ENCODE results near the gene SMDT1.
"Not testable (repeated sequence)": the region's sequence is repeated elsewhere in the genome, so short reads cannot be mapped to it uniquely, and the experiment has no call there.

The SMDT1 gene

DNA sequence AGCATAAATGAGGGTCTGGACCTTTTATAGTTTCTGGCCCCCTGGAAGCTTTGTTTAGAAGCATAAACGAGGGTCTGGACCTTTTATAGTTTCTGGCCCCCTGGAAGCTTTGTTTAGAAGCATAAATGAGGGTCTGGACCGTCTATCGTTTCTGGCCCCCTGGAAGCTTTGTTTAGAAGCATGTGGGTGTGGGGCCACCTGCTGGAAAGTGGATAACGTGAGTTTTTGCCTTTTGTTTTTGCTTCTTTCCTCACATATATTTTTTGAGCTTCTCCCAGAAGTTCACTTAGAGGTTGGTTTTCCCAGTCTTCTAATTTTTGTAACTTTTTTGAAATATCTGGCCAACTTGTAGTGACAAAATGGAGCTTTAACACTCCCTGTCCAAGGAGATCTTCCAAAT lies 33.3 kb downstream of the SMDT1 start:
- DNase-seq (ENCODE audit: low spot score); in situ Hi-C loops (cut with MboI; ENCODE audit: low pct_unique_long_range_greater_than_20kb, low sequenced_read_pairs, unreplicated experiment): not testable (repeated sequence)
- TF ChIP-seq CTCF (IDR thresholded peaks at IDR 0.05; ENCODE audit: extremely low read depth, insufficient read depth, missing control alignments), result peak; percentile 13

- no peak for DNase-seq (ENCODE audit: low spot score)
- no peak for TF ChIP-seq CTCF (IDR thresholded peaks at IDR 0.05; ENCODE audit: extremely low read depth, insufficient read depth, missing control alignments)
- in situ Hi-C loops (cut with MboI; ENCODE audit: low pct_unique_long_range_greater_than_20kb, low sequenced_read_pairs, unreplicated experiment), result no loop called here
These were observed 35.2 kb downstream of the SMDT1 start for GRCh38 chr22:42114721-42115120.

DNA sequence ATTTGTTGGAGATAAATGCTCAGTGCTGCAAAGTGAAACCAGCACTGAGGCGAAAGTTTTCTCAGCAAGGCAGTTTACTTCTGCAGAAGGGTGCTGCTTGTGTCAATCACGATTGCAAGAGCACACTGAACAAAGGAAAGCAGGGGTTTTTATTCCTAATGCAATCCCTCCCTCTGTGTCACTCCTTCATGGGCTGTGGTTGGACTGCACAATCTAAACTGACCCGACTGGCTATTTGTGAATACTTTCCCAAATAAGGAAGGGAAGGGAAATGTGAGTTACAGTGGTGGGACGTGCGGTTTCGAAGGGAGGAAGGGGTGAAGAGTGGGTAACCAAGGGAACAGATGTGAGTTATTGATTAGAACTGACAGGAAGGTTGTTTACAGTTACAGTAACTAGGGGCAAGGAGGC lies 35.9 kb downstream of the SMDT1 start:
- DNase-seq (ENCODE audit: low spot score); in situ Hi-C loops (cut with MboI; ENCODE audit: low pct_unique_long_range_greater_than_20kb, low sequenced_read_pairs, unreplicated experiment): not testable (repeated sequence)

GRCh38 chr22:42116848-42117424 lies 37.4 kb downstream of the SMDT1 start:
- in situ Hi-C loops (cut with MboI; ENCODE audit: low pct_unique_long_range_greater_than_20kb, low sequenced_read_pairs, unreplicated experiment), result no loop called here
- no peak for DNase-seq (ENCODE audit: low spot score)
- TF ChIP-seq CTCF (IDR thresholded peaks at IDR 0.05; ENCODE audit: extremely low read depth, insufficient read depth, missing control alignments), result no peak

GRCh38 chr22:42120231-42121021 lies 40.9 kb downstream of the SMDT1 start:
- peak; percentile 52 for DNase-seq (ENCODE audit: low spot score)
- in situ Hi-C loops (cut with MboI; ENCODE audit: low pct_unique_long_range_greater_than_20kb, low sequenced_read_pairs, unreplicated experiment), result not testable (repeated sequence)

DNA sequence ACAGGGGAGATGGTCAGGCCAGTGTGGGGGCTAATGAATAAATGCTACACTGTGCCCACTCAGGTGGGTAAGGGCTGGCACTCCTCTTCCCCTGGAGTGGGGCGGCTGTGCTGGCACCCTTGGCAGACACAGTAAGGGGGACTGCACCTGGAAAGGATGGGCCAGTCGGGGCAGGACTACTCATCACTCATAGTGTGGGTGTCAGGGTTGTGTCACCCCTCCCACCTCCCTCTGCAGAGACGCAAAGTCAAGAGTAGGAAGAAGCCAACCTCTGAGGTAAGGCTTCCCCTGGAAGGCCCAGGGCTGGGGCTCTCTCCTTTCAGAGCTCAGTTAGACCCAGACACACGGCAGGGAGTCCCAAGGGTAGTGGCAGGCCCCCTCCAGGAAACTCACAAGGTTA lies 44.0 kb downstream of the SMDT1 start:
- DNase-seq (ENCODE audit: low spot score); in situ Hi-C loops (cut with MboI; ENCODE audit: low pct_unique_long_range_greater_than_20kb, low sequenced_read_pairs, unreplicated experiment): not testable (repeated sequence)

- in situ Hi-C loops (cut with MboI; ENCODE audit: low pct_unique_long_range_greater_than_20kb, low sequenced_read_pairs, unreplicated experiment), result no loop called here
- no peak for TF ChIP-seq CTCF (IDR thresholded peaks at IDR 0.05; ENCODE audit: extremely low read depth, insufficient read depth, missing control alignments)
These were observed 48.1 kb downstream of the SMDT1 start for GRCh38 chr22:42127606-42128005.

GRCh38 chr22:42128007-42128406 lies 48.5 kb downstream of the SMDT1 start:
- DNase-seq (ENCODE audit: low spot score); in situ Hi-C loops (cut with MboI; ENCODE audit: low pct_unique_long_range_greater_than_20kb, low sequenced_read_pairs, unreplicated experiment): not testable (repeated sequence)

More at GRCh38 chr22:42127606-42128005, 48.1 kb downstream of the SMDT1 start:
- no peak for DNase-seq (ENCODE audit: low spot score)

DNA sequence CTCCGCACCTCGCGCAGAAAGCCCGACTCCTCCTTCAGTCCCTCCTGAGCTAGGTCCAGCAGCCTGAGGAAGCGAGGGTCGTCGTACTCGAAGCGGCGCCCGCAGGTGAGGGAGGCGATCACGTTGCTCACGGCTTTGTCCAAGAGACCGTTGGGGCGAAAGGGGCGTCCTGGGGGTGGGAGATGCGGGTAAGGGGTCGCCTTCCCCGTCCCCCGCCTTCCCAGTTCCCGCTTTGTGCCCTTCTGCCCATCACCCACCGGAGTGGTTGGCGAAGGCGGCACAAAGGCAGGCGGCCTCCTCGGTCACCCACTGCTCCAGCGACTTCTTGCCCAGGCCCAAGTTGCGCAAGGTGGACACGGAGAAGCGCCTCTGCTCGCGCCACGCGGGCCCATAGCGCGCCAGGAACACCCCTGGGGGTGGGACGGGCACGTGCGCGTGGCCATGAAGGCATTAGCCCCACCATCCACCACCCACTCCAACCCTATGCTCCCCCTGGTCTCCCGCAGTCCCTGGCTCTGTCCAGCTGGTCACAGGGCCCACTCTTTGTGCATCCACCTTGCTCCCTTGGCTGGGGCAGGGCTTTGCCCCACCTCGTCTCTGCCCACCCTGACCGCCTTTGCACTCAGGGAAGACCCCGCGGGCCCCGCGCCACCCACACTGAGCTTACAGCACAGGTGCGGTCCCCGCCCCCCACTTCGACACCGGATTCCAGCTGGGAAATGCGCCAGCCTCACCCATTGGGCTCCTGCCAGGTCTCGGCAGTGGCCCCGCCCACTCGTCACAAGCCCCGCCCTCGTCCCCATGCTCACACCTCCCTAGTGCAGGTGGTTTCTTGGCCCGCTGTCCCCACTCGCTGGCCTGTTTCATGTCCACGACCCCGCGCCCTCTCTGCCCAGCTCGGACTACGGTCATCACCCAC lies 49.5 kb downstream of the SMDT1 start:
- in situ Hi-C loops (cut with MboI; ENCODE audit: low pct_unique_long_range_greater_than_20kb, low sequenced_read_pairs, unreplicated experiment); DNase-seq (ENCODE audit: low spot score): not testable (repeated sequence)

DNA sequence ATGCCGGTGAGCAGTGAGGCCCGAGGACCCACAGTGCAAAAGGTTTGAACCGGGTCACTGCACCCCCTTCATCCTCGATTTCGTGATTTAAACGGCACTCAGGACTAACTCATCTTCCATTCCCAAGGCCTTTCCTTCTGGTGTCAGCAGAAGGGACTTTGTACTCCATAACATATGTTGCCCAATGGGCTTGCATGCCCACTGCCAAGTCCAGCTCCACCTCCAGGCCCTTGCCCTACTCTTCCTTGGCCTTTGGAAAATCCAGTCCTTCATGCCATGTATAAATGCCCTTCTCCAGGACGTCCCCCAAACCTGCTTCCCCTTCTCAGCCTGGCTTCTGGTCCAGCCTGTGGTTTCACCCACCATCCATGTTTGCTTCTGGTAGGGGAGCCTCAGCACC lies 50.7 kb downstream of the SMDT1 start:
- in situ Hi-C loops (cut with MboI; ENCODE audit: low pct_unique_long_range_greater_than_20kb, low sequenced_read_pairs, unreplicated experiment); DNase-seq (ENCODE audit: low spot score): not testable (repeated sequence)

DNA sequence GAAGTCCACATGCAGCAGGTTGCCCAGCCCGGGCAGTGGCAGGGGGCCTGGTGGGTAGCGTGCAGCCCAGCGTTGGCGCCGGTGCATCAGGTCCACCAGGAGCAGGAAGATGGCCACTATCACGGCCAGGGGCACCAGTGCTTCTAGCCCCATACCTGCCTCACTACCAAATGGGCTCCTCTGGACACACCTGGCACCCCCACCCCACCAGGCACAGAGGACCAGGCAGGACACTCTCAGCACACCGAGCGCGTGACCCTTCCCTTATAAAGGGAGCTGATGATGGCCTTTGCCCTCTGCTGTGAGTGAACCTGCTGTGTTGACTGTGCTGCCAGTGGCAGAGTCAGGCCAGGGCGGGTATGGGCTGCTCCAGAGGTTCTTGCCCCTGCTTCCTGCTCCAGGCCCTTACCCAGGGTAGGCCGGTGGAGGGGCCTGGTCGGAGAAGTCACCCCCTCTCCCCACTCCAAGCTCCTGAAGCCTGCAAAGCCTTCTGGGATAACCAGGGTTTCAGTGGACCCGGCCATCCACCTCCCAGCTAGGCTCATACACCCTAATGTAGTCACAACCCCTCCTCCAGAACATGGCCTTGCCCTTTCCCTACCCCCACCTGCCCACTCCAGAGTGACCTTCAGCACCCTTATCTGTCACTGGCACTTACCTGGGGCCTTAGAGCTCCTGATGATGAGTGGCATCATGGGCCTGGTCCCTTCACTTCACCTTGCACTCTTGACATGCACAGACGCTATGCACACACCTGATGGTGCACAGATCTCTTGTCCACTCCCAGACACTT lies 51.3 kb downstream of the SMDT1 start, which contains the start of gene CYP2D6:
Gene CYP2D6, minus strand, starts transcription at position 172 of the 793 bp plus-strand sequence. Its CDS starts 19 bp downstream, at position 153.
- in situ Hi-C loops (cut with MboI; ENCODE audit: low pct_unique_long_range_greater_than_20kb, low sequenced_read_pairs, unreplicated experiment), result not testable (repeated sequence)

More for the DNA sequence above, 51.3 kb downstream of the SMDT1 start, which contains the start of gene CYP2D6:
- not testable (repeated sequence) for DNase-seq (ENCODE audit: low spot score)

Measured in GM13977 (cell line).